GM10266 (cell line): ENCODE results near the gene TBC1D16.

ENCODE experiments used
- DNase-seq: peaks from one replicate; pipeline ENCODE4 v3.0.0; 2012; ENCODE audit errors: extremely low spot score
- TF ChIP-seq, protein P1 (sequence below): IDR thresholded peaks from 2 replicates; pipeline ENCODE4 v1.5.1; 2012; ENCODE audit warnings: mild to moderate bottlenecking, low read depth; ENCODE audit not compliant: control insufficient read depth, insufficient read depth; ENCODE audit errors: missing control alignments

The TBC1D16 gene

DNA sequence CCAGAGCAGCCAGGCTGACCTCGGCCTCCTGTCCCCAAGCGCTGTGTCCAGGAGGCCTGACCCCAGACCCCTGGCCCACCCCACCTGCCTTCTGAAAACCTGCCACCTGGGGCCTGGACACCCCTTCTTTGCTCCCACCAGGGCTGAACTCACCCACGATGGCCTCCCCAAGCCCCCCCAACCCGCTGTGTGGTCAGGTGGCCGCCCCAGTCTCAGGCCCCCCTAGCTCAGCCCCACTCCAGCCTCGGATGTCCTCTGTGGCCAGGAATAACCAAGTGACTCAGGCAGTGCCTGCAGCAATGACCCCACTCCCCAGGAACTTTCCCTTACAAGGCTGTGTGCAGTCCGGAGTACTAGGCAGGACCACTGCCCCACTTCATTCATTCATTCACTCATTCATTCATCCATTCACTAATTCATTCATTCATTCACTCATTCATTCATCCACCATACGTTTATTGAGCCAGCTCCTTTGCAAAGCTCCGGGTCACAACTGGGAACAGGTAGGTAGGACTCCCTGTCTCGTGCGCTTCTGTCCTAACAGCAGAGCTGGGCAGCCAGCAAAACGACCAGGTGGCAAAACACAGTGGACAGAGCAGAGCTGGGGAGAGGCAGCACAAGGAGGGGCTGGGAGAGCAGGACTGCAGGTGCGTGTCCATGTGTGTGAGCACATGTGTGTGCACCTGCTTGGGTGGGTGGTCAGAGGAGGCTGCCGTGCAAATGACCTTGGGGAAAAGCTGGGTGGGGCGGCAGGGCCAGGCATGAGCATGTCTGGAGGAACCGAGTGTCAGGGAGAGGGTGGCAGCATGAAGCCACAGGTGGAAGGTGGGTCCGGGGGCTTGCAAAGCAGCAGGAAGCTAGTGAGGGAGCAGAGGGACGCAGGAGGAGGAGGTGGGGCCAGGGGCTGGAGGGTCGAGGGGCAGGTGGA lies 120.6 kb downstream of the TBC1D16 start:
- TF ChIP-seq, protein P1, sequence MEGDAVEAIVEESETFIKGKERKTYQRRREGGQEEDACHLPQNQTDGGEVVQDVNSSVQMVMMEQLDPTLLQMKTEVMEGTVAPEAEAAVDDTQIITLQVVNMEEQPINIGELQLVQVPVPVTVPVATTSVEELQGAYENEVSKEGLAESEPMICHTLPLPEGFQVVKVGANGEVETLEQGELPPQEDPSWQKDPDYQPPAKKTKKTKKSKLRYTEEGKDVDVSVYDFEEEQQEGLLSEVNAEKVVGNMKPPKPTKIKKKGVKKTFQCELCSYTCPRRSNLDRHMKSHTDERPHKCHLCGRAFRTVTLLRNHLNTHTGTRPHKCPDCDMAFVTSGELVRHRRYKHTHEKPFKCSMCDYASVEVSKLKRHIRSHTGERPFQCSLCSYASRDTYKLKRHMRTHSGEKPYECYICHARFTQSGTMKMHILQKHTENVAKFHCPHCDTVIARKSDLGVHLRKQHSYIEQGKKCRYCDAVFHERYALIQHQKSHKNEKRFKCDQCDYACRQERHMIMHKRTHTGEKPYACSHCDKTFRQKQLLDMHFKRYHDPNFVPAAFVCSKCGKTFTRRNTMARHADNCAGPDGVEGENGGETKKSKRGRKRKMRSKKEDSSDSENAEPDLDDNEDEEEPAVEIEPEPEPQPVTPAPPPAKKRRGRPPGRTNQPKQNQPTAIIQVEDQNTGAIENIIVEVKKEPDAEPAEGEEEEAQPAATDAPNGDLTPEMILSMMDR, result no peak
- DNase-seq, result no peak

DNA sequence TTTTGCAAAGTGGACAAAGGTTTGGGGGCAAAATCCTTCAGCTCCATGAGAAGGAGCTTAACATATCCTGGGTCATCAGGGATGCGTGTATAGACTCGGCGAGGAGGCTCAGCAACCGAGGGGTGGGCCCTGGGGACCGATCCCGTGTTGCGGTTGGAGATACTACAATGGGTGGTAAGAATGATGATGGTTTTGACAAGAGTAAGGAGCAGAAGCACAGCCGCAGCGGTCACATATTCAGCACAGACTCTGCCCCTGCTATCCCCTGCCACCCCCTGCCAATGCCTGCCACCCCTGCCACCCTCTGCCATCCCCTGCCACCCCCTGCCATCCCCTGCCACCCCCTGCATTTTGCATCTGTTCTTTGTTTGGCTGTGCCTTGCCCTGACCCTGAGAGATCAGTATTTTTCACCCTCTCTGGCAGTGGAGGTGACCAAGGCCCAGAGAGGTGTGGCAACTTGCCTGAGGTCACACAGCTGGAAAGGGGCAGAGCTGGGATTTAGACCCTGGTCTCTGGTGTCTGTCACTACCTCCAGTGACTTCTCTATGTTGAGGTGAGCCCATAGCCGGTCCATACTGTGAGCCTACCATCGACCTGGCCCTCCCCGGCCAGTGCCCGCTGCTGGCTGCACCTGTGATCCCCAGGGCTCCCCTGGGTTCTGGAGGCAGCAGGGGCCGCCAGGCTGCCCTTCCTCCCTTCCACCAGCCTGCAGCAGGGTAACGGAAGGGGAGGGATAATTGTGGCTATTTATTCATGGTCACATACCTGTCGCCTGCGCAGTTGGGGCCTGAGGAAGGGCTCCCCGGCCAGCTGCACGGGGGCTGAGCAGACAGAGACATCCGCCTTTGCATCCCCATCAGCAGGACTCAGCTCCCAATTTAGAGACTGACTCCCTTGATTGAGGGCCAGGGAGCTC lies 121.5 kb downstream of the TBC1D16 start:
- DNase-seq, result no peak
- TF ChIP-seq, protein P1, result no peak

DNA sequence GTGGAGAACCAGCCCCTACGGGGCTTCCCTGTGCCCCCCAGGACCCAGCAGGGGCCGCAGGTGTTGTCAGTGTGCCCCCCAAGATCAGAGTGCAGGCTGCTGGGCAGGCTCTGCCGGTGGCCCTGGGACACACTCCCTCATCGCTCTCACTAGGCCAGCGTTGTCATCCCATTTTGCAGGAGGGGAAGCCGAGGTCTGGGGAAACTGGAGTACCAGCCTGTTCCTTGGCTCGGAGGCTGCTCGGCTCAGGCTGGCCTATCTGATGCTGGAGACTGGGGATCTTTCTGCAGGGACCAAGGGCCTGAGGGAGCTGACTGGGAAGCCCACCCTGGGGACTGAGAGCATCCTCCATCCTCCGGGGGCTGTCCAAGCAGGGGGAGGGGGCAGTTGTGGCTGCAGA lies 122.2 kb downstream of the TBC1D16 start:
- TF ChIP-seq, protein P1, result no peak
- DNase-seq, result no peak

DNA sequence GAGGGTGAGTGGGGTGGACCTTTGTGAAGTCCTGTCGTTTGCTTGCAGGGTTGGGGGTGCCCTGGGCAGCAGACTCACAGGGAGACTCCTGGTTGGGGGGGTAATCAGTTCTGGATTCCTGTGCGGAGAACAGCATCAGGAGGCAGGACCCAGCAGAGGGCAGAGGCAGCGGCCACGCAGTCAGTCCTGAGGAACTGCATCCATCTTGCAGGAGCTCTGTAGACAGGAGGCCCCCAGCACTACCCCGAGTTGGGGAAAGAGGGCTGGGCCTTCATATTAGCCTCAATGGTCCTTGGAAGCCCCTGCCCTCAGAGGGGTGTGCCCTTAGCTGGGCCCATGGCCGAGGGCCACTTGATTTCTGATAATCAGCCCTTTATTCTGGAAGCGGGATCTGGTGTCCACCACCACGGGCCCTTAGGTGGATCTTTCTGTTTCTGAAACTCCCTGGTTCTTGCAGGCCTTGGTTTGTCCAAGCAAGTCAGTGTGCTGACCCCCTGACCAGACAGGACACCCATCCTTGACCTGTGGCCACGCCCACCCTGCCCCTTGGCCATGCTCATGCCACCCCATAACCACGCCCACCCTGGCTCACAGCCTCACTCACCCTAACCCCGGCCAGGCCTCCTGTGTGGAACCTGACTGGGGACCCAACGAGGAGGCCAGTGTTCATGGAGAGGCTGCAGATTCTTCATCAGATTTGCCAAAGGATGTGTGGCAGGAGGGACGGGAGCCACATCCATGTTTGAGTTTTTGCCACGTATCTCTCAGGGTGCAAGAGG lies 122.9 kb downstream of the TBC1D16 start:
- no peak for DNase-seq
- TF ChIP-seq, protein P1, result no peak

DNA sequence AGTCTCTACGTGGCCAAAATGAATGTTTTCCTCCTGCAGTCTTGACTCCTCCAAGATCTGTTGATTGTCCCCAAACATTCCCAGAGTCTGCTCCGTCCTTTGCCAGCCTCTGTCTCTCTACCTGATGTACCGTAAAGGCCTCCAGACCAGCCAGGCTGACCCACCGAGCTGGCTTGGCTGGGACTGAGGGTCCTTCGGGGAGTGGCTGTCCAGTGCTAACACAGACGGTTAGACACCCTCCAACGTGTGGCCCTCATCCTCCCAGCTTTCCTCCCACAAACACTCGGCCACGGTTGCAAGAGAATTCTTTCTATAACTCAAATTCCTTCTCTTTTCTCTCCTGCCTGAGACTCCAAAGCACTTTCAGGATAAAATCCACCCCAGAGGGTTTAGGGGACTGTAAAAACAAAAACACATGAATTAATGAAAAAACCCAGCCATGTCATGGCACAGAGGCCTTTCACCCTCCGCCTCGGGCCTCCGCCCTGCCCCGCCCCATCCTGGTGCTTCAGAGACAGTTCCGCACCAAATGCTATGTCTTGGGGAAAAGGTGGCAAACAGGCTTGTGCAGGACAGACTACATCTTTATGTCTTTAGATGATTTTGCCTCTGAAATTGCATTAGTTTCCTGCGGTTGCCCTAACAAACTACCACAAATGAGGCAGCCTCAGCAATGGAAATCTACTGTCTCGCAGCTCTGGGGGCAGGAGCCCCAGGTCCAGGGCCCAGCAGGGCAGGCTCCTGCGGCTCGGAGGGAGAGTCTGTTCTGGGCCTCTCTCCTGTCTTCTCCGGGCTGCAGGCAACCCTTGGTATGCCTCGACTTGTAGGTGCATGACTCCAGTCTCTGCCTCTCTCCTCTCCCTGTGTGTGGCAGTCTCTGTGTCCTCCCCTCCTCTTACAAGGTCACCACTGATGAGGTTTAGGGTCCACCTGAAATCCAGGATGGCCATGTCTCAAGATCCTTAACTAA lies 124.0 kb downstream of the TBC1D16 start:
- TF ChIP-seq, protein P1, result no peak
- no peak for DNase-seq

DNA sequence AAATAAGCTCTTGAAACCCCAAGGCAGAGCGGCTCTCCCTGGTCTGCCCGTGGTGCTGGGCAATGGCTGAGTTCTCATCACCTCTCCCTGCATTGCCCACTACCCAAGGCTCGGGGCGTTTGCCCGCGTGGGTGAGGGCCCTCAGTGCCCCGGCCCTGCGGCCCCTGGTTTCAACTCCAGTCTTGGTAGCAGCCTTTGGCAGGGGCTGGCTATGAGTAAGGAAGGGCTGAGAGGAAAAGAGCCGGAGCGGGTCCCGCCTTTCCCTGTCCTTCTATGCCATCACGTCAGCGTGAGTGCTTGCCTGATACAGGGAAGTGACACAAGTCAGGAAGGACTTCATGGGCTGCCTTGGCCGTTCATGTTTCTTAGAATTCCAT lies 124.7 kb downstream of the TBC1D16 start:
- TF ChIP-seq, protein P1, result no peak
- no peak for DNase-seq
